NK-92 (cell line): Measurements from ENCODE around the gene CTBP2.

Experiments used
- DNase-seq: peaks from one replicate; lab custom pipeline; 2025; ENCODE audit not compliant: unreplicated experiment; lab: John Stamatoyannopoulos, UW

Gene CTBP2

DNA sequence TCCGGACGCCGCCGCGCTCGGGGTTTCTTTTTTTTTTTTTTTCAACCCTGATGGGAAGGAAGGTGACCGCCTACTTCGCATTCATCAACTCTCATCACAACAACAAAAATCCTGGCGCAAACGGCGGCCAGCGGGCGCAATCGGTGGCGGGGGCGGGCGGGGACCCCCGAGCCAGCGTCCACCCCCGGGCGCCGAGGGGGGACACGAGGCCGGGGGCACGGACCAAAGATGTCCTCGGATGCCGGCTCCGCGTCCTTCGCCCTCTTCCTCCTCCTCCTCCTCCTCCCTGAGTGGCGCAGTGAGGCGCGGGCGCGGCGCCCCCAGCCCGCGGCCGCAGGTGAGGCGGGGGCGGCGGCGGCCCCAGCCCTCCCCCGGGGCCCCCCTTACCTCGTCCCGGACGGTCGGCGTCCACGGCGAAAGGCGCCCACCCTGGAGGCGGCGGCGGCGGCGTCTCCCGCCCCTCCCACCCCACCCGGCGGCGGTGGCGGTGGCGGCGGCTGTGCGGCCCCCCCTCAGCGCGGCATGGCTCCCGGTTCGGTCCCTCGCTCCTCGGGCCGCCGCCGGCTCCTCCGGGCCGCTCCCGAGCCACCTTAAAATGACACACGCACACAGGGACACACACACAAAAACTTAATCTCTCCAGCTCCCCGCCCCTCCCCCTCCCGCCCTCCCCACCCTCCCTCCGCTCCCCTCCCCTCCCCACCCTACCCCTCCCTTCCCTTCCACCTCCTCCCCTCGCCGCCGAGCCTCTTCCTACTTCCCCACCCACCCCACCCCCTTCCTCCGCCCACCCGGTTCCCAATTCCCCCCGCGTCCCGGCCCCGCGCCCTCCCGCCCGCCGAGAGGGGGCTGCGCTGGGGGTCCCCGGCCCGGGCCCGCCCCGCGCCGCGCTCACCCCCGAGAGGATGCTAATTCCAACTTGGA is at the start of gene CTBP2:
TSS of gene CTBP2 (minus strand) at position 632 of the 924 bp plus-strand sequence.
- no peak for DNase-seq

DNA sequence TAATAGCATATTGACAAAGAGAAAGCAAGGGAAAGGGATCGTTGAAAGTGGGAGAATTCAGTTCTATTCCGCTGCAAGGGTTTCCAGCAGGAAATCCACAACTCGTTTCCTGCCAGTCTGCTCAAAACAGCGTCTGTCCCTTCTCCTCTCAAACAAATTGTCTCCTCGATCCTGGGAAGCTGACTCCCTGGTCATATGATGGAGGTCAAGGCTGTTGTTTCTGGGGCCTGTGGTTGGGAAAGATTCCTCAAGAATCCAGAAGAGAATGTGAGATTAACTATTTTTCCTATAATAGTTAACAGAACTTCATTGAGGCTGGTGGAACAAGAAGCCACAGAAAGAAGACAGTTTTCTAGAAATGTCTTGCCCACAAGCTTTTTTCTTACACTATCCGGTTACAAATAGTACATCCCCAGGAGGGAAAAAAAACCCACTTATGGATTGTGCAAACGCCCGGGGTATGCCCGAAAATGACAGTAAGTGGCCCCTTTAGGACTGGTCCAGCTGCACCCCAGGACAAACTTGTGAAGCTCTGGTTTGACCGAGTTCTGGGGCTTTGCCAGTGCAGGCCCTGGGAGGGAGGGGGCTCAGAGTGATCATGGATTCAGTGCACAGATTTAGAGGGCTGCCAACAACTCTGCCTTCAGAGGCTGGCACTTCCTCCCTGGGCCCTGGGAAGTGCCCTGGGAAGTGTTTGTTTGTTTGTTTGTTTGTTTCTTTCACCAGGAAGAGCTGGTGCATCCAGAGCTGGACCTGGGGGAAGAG is 49.4 kb upstream of the CTBP2 start:
- DNase-seq: no peak

GRCh38 chr10:125208854-125209565 is 48.6 kb upstream of the CTBP2 start:
- DNase-seq: no peak

GRCh38 chr10:125206623-125207022 is 46.3 kb upstream of the CTBP2 start:
- no peak for DNase-seq

GRCh38 chr10:125205431-125205830 is 45.1 kb upstream of the CTBP2 start:
- DNase-seq: no peak

DNA sequence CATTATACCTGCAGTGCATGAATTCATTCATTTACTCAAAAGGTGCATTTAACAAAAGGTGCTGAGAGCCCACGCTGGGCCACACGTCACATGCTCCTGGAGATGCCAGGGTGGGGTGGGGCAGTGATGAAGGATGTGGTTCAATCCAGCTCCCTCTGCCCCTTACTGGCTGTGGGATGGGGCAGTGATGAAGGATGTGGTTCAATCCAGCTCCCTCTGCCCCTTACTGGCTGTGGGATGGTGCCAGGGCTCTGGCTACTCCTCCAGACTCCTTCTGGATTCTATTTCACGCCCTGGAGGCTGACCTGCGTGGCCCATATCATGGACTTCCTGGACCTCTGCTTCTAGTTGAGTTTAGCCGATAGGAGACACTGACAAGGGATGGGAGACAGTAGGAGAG is 44.0 kb upstream of the CTBP2 start:
- DNase-seq: no peak

DNA sequence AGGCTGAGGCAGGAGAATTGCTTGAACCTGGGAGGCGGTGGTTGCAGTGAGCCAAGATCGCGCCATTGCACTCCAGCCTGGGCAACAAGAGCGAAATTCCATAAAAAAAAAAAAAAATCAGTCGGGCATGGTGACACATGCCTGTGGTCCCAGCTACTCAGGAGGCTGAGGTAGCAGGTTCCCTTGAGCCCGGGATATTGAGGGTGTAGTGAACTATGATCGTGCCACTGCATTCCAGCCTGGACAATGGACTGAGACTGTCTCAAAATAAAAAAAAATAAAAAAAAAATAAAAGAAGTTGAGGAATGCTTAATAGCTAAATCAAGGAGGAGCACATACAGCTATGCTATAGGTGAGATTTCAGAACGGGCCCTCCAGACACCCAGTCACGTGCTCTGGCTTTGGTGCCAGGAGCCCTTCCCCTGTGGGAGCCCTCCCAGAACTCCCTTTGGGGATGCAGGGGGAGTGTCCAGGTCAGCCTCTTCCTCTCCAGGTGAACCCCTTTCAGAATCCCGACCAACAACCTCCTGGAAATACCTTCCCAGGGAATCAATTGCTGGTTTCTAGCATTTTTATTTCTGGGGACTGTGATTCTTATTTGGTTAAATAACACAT is 42.9 kb upstream of the CTBP2 start:
- DNase-seq: no peak

GRCh38 chr10:125201791-125202622 is 41.6 kb upstream of the CTBP2 start:
- DNase-seq: no peak

GRCh38 chr10:125201108-125201524 is 40.8 kb upstream of the CTBP2 start:
- DNase-seq: no peak

- DNase-seq: no peak
Observed at GRCh38 chr10:125200396-125200795, 40.0 kb upstream of the CTBP2 start.

- DNase-seq: no peak
Observed at GRCh38 chr10:125199270-125199669, 38.9 kb upstream of the CTBP2 start.

DNA sequence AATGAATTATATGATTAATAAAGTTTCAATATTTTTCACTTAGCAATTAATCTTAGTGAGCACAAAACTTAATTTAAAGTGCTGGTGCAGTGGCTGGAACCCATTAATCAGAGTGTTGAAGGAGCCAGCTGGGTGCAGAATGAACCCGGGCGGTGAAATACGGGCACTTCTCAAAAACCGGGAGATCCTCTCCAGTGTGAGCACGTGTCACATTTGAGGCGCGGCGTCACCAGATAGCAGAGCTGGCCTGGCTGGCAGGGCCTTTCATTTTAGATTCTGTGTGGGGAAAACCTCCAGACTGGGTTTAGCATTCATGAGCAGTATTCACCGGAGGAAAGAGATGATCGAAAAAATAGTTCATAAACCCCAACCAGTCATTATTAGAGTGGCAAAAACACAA is 34.5 kb upstream of the CTBP2 start:
- no peak for DNase-seq

- no peak for DNase-seq
Observed at GRCh38 chr10:125193306-125193877, 33.0 kb upstream of the CTBP2 start.

GRCh38 chr10:125192620-125193019 is 32.3 kb upstream of the CTBP2 start:
- no peak for DNase-seq

- no peak for DNase-seq
Observed at GRCh38 chr10:125192005-125192404, 31.6 kb upstream of the CTBP2 start.

GRCh38 chr10:125190946-125191345 is 30.6 kb upstream of the CTBP2 start:
- no peak for DNase-seq

DNA sequence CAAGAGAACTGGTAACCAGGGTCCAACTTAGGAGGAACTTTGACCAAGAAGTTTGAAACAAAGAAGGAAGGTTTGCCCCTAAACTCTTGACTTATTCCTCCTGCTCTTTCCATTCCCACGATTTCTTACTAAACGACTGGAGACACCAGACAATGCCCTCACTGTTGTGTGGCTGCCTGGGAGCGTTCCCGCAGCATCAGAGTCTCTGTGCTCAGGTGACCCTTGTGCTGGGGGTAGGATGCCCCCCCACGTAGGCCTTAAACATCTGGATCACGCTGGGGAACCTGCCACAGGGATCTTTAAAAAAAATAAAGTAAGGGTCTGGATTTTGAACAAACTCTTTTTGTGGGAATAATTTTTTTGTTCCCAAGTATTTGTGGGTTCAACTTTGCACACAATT is 30.1 kb upstream of the CTBP2 start:
- no peak for DNase-seq

GRCh38 chr10:125189162-125189561 is 28.8 kb upstream of the CTBP2 start:
- DNase-seq: no peak

DNA sequence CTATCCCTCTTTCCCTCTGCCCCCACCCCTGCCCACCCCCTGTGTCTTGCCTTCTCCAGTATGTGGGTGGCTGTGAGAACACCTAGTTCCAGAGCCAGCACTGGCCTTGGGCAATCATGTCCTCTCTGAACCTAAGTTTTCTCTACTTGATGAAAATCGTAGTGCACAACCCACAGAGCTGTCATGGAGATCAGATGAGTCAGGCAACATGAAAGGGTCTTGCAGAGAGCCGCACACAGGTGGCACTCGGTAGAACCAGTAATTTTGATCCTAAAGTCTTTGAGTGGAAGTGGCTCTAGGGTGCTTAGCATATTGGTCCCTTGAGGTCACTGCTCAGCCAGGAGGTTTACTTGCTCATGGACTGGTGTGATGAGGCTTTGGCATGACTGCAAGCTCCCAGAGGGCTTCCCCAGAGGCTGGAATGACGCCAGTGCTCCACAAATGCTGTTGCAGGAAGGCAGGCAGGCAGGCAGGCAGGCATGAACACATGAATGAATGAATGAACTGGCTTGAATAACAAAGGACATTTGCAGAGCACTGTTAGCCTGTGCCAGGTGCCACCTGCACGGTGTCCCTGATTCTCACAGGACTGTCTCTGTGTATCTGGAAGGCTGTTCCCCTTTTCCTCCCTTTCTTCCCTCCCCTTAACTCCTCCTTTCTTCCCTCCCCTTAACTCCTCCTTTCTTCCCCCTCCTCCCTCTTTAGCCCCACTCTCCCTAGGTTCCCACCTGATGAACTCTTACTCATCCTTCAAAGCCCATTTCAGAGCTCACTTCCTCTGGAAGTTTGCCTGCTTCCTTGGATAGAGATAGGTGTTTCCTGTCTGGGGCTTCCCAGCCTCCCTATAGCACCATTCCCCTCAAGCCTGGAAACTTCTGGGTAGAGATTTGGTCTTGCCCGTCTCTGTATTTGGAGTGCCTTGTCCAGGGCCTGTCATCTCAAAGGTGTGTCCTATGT is 27.2 kb upstream of the CTBP2 start:
- DNase-seq: no peak
